T follicular helper cell (primary cell): Measurements from ENCODE around the gene FAM118A.
"Not testable (repeated sequence)": the region's sequence is repeated elsewhere in the genome, so short reads cannot be mapped to it uniquely, and the experiment has no call there.

Source experiments
- DNase-seq: peaks from one replicate; pipeline ENCODE4 v3.0.0-alpha.2; 2020; ENCODE audit warnings: low read depth

Gene FAM118A

GRCh38 chr22:45308957-45309421 is 745 bp upstream of the FAM118A start:
- DNase-seq = no peak

GRCh38 chr22:45310331-45310976 is 720 bp downstream of the FAM118A start:
- no peak for DNase-seq

DNA sequence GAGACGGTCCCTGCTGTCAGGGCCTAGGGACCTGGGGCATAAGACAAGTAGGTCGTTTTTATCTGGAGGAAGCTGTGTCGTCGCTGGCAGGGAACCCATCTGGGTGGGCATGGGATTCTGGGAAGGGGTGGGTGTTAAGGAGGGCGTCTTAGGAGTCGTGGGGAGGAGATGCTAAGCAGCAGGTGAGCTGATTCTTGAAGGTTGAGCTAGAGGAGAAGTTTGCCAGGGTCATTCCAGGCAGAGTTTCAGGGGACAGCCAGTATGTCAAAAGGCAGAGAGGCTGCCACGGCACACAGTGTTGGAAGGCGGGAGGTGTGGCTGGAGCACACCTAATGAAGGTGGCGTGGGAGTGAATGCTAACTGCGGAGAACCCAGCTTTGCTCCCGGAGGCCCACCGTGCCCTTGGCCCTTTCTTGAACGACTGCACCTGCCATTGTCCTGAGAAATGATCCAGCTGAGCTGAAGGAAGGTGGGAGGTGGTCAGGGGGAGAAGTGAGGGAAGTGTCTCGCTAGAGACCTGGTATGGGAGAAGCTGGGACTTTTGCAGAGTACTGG is 1.3 kb downstream of the FAM118A start:
- no peak for DNase-seq

- no peak for DNase-seq
These were observed 2.7 kb downstream of the FAM118A start for GRCh38 chr22:45312415-45312814.

DNA sequence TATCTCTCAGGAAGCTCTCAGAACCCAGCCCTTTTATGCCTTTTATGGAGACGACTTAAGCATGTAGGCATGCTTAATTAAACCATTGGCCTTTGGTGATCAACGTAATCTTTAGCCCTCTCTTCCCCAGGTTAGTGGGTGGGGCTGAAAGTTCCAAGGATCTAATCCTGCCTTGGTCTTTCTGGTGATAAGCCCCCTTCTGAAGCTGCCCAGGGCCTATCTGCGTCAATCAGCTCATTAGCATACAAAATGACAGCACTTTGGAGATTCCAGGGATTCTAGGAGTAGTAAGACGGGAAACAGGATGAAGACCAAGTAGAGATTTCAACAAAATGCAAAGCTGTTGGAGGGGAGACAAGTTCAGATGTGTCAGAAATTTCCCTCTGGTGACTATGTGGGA is 3.1 kb downstream of the FAM118A start:
- DNase-seq = no peak

DNA sequence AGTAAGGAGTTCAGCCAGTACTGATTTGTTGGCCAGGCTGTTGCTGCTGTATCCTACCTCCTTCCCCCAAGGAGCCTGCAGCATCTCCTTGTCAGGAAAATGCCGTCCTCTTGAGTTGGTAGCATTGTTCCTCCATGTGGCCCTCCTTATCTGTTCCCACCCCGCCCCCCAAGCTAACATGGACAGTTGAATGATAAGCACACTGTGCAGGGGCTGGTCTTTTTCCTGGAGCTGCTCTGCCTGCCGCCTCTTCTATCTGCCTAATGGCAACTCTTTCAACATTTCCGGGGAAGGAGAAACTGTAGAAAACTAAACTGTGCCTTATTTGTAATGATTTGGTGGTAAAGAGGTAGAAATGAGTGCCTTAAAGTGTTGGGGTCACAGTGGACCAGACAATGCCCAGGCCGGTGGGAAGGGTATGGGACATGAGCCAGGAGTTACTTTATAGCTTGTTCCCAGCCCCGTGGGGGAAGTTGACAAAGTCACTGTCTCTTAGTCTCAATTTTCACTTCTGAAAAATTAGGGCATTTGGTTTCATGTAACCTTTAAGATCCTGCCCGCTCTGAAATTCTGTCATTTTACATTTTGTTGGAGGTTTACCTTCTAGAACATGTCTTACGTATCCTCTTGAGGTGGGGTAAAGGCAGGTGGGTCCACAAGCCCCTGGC is 4.5 kb downstream of the FAM118A start:
- DNase-seq = no peak

GRCh38 chr22:45314786-45315185 is 5.1 kb downstream of the FAM118A start:
- DNase-seq = no peak

DNA sequence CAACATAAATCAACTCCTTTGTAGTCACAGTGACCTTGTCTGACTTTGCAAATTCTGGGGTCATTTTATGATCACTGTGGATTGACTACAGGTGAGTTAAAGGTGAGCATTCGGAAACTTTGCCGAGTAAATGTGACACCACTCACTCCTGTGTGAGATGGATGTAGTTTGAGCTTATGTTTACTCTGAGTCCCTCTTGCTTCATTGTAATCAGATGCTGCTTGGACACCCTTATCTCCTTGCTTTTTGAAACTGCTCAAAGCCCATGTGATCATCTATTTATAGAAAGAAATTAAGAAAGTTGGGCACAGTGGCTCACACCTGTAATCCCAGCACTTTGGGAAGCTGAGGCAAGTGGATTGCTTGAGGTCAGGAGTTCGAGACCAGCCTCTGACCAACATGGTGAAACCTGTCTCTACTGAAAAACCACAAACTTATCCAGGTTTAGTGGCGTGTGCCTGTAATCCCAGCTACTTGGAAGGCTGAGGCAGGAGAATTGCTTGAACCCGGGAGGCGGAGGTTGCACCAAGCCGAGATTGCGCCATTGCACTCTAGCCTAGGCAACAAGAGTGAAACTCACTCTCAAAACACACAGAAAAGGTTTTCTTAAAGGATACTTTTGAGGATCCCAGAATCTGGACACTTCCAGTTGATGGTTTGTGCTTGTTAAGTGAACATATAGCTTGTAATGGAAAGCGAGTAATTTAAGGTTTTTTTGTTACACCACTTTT is 7.2 kb downstream of the FAM118A start:
- DNase-seq = no peak

DNA sequence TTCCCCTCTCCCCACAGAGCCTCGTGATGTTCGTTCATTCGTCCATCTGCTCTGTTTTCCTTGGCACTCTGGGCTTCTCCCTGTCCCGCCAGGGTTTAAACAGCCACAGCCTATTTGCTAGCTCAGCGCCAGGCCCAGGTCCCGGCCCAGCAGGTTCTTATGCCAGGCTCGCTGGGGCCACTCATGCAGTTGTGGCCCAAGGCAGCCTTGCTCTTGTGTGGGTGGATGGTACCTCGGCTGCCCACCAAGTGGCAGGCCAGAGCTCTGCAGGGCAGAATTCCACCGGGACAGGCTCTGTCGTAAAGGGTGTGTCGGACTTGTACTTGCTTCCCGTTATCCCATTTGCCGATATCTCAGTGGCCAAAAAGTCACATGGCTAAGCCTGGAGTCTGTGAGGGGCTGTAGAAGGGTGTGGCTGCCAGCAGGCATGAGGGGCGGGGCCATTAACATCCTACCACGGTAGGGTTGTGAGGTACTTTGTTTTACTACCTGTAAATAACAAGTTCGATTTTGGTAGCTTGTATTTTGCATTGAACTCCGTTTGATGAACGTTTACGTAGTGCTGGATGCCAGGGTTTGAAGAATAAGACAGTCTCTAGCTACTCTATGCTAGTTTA is 7.9 kb downstream of the FAM118A start:
- DNase-seq = peak; percentile 35

GRCh38 chr22:45318168-45318557 is 8.4 kb downstream of the FAM118A start:
- DNase-seq = peak; percentile 88

- peak; percentile 61 for DNase-seq
These were observed 9.0 kb downstream of the FAM118A start for GRCh38 chr22:45318558-45319323.

DNA sequence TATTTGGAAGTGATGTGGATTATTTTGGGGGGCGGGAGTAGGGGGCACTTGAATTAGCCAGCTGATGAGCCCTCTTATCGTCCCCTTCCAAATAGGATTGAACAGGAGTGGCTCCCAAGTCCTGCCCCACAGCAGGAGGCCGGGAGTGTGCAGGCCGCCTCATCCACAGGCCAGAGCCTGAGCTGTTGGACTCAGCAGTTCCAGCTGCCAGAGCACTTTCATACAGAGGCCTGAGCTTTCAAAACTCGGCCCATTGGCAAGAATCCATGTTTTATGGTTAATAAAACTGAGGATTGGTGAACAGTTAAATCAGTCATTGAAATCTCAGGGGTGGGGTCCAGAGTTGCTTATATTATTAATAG is 9.6 kb downstream of the FAM118A start:
- no peak for DNase-seq

DNA sequence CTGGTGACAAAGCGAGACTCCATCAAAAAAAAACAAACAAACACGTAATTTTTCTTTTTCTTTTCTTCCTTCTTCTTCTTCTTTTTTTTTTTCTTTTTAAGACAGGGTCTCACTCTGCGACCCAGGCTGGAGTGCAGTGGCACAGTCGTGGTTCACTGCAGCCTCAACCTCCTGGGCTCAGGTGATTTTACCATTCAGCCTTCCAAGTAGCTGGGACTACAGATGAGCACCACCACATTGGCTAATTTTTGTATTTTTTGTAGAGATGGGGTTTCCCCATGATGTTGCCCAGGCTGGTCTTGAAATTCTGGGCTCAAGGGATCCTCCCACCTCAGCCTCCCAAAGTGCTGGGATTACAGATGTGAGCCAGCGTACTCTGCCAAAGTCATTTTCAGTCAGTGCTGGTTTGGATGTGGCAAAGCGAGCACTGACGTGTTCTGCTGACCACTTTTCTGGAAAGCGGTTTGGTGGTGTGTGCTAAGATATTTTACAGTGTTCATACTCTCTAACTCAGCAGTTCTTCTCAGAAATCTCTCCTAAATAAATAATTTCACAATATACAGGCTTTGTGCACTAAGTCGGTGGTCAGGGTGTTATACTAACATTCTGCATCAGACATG is 10.7 kb downstream of the FAM118A start:
- no peak for DNase-seq

GRCh38 chr22:45321827-45322226 is 12.1 kb downstream of the FAM118A start:
- DNase-seq = no peak

DNA sequence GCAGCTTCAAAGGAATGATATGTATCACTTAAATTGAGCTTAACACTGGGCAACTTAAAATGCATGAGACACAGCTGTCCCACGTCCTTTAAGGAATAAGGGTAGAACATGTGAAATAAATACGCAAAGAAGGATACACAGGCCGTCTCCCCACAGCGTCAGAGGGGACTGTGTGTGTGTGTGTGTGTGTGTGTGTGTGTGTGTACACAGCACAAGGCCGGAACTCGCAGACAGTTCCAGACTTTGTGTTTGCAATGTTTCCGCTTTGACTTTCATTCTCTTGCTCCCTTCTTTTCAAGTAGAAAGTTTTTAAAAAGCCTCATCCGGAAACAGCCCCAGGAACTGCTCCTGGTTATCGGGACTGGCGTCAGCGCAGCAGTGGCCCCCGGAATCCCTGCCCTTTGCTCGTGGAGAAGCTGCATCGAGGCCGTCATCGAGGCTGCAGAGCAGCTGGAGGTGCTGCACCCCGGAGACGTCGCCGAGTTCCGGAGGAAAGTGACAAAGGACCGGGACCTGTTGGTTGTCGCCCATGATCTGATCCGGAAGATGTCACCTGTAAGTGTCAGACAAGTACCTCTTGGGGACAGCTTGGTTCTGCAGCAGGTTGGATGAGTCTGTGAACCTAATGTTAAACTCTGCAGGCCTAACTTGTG is 13.3 kb downstream of the FAM118A start:
- DNase-seq = no peak

DNA sequence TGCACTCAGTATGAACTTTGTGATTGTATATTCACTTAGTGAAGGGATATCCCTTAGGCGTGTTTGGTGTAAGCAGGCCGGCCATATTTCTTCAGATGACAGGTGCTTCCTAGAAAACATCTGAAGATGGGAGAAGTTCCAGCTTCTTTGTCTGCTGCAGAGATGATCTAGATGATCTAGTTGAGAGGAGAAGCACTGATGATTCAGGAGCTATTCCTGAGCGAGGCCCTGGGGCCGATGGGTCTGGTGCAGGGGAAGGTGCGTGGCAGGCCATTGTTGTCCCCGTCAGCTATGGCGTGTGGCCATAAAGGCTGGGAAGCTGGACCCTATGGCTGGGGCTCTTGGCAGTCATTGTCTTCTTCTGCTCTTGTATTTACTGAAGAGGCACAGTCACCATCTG is 14.0 kb downstream of the FAM118A start:
- no peak for DNase-seq

DNA sequence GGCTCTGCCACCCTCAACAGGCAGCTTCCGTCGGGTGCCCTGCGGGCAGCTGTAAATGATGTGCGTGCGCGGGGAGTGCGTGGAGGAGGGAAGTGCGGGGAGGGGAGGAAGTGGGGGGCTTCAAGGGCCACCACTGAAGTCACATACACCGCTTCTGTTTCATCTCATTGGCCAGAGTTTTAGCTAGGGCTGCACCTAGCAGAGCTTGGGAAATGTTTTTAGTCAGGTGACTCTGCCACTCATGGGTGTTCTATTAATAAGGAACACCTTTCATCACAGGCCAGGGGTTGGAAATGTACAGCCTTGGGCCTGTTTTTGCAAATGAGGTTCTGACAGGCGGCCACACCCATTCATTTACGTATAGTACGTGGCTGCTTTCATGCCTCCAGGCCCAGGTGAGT is 14.6 kb downstream of the FAM118A start:
- DNase-seq = no peak

GRCh38 chr22:45328261-45328660 is 18.5 kb downstream of the FAM118A start:
- DNase-seq = not testable (repeated sequence)

- no peak for DNase-seq
These were observed 19.2 kb downstream of the FAM118A start for GRCh38 chr22:45328822-45329529.

DNA sequence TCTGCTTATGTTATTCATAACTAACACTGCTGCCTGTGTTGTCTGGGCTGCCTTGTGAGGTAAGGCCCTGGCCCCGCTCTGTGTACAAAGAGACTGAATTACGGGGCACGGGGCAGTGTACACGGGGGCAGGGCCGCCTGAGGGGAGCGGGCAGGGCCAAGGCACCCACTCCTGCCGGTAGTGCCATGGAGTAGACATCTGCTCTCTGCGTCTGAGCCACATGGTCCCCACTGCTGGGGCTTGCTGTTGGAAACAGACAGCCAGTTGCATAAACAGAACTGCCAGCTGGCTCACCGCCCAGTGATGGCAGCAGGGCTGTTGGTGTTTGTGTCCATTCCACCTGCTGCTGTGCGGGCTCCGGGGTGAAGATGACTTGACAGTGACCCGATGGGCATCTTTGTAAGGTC is 19.8 kb downstream of the FAM118A start:
- no peak for DNase-seq
